ENCODE results near the gene ISCU. TPM values are rescaled to one million over a fixed set of nuclear protein-coding genes. Genes with fewer than 3 reads are reported as not detected.

ISCU gene
- total RNA-seq, 4 donors from 2014 or later = 207 to 257 (median 242) TPM

DNA sequence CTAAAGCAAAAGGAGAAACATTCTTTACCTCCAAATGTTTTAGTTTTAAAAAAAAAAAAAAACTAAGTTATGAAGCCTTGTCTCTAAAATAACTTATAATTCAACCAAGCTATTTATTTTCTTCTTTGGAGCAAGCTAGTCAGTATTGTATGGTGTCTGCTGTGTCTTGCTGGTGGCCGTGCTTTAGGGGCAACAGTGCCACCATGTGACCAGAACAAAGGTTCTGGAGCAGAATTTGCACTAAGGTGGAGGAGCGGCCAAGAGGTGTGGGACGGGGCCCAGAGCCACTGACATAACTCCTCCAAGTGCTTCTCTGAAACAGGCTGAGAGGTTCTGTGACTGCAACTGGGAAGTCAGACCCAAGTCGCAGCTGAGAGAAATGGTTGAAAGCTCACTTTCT lies 42.8 kb upstream of the ISCU start:
- intact Hi-C loops (cut with DNase I) = no loop called here

DNA sequence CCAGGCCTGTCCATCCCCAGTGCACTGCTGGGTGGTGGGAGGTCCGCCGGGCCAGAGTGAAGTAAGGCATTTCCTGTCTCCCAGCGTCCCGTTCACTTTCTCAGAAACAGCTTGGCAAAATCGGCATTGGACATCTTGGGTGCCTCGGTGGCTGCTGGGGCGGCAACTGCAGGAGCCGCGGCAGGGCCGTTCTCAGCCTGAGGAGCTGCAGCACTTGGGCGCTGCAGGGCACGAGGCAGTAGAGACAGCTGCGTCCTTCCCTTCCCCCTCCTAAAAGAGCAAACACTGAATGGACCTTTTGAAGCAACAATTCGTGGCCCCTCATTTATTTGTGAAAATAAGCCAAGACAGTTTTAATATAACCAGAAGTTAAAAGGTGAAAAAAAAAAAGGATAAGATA lies 39.0 kb upstream of the ISCU start:
- Histone ChIP-seq H3K4me3 (no peak overlapping the region), H3K4me1 (peaks cover 0 to 3% (median 0%) of the 10 kb centered on the region in 4 donors), H3K9me3 (no peaks in the 10 kb centered on the region), H3K27ac (replicated peaks in 1 of 4) (no peak overlapping the region), H3K36me3 (peaks cover 86 to 100% (median 98%) of the 10 kb centered on the region in 4 donors), H3K27me3 (no peaks in the 10 kb centered on the region)
- intact Hi-C loops (cut with DNase I) = no loop called here
- no peak for DNase-seq (ENCODE audit: extremely low spot score)
- 85% methylated on average over 14 of the region's 14 CpGs for WGBS
- TF ChIP-seq EP300 (IDR thresholded peaks at IDR 0.05) = no peak

More for the DNA sequence above, 42.8 kb upstream of the ISCU start:
- Histone ChIP-seq H3K4me3 (no peak overlapping the region), H3K27me3 (no peaks in the 10 kb centered on the region), H3K36me3 (peaks cover 52 to 81% (median 73%) of the 10 kb centered on the region in 4 donors), H3K4me1 (peaks cover 9 to 23% (median 15%) of the 10 kb centered on the region in 4 donors), H3K27ac (replicated peaks in 1 of 4) (no peak overlapping the region), H3K9me3 (no peaks in the 10 kb centered on the region)
- no peak for DNase-seq (ENCODE audit: extremely low spot score)
- TF ChIP-seq EP300 (IDR thresholded peaks at IDR 0.05) (no peak), POLR2AphosphoS5 (IDR thresholded peaks at IDR 0.05) (no peak), POLR2A (IDR thresholded peaks at IDR 0.05; ENCODE audit: low read depth) (no peak)
- TF ChIP-seq, protein P1, sequence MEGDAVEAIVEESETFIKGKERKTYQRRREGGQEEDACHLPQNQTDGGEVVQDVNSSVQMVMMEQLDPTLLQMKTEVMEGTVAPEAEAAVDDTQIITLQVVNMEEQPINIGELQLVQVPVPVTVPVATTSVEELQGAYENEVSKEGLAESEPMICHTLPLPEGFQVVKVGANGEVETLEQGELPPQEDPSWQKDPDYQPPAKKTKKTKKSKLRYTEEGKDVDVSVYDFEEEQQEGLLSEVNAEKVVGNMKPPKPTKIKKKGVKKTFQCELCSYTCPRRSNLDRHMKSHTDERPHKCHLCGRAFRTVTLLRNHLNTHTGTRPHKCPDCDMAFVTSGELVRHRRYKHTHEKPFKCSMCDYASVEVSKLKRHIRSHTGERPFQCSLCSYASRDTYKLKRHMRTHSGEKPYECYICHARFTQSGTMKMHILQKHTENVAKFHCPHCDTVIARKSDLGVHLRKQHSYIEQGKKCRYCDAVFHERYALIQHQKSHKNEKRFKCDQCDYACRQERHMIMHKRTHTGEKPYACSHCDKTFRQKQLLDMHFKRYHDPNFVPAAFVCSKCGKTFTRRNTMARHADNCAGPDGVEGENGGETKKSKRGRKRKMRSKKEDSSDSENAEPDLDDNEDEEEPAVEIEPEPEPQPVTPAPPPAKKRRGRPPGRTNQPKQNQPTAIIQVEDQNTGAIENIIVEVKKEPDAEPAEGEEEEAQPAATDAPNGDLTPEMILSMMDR (IDR thresholded peaks at IDR 0.05) = no peak
- 58% methylated on average over 4 of the region's 4 CpGs for WGBS

DNA sequence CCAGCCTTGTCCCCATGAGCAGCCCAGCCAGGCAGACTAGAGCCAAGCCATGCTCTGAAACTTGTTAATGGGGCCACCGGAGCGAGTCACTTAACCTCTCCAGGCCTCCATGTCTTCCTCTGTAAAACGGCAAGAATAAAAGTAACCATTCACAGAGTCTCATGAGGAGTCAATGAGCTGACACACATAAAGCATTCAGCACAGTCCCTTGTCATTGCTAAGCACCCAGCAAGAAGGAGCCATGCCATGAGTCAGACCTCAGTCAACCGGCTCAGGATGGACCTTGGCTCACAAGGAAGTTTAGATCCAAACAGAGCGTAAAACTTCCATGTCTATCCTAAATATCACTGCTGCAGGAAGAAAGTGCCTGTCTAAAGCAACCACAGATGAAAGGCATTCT lies 36.7 kb upstream of the ISCU start:
- Histone ChIP-seq H3K27me3 (no peaks in the 10 kb centered on the region), H3K36me3 (peaks cover 91 to 100% (median 99%) of the 10 kb centered on the region in 4 donors), H3K4me1 (no peaks in the 10 kb centered on the region), H3K27ac (replicated peaks in 1 of 4) (no peak overlapping the region), H3K9me3 (no peaks in the 10 kb centered on the region), H3K4me3 (no peak overlapping the region)
- WGBS = 93% methylated on average over 5 of the region's 5 CpGs
- intact Hi-C loops (cut with DNase I) = no loop called here
- no peak for DNase-seq (ENCODE audit: extremely low spot score)
- no peak for TF ChIP-seq EP300 (IDR thresholded peaks at IDR 0.05)
- no peak for TF ChIP-seq POLR2A (IDR thresholded peaks at IDR 0.05; ENCODE audit: low read depth)
- TF ChIP-seq, protein P1 (IDR thresholded peaks at IDR 0.05) = no peak
- no peak for TF ChIP-seq POLR2AphosphoS5 (IDR thresholded peaks at IDR 0.05)

DNA sequence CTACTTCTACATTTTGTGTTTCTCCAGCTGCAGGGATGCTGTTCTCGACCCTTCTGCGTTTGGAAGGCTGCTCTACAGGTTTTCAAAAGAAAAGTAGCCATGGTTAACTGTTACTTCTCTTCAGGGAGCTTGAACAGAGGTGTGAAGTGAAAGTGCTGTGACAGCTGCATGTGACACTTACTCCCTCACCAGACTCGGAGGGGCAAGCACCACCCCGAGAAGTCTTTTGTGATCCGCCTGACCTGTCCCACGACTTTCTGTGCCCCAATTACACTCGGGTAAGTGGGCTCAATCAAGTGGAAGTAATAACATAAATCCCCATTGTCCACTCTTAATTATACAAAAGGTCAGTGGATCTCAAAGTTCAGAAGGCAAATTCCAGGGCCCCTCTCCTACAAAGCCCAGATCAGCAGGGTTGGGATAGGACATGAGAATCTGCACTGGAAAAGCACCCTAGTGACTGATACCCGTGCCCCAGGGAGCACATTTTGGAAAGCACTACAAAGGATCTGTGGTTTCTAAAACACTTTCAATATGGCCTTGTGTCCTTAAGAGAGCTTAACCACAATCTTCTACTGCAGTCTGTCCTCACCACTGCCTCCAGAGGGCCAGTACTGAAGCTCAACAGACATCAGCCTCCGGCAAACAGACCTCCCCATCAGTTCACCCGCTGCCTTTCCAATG lies 35.8 kb upstream of the ISCU start:
- 71% methylated on average over 9 of the region's 10 CpGs for WGBS
- H3K36me3 ChIP-seq = peaks cover 93 to 100% (median 99%) of the 10 kb centered on the region in 4 donors

DNA sequence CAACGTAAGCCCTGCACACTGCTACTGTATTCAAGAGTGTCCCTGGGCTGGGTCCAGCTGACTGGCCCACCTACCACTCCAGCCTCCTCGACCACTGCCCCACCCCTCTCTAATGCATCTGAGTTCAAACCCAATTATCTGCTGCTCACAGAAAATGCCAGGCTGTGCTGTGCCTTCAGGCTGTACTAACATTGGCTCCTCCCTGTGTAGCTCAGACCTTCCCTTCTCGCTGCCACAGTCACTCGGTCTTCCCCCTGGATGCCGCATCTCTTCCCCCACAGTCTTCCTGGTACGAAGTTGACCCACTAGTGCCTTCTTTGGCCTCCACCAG lies 35.3 kb upstream of the ISCU start:
- no peaks in the 10 kb centered on the region for H3K9me3 ChIP-seq
- no peaks in the 10 kb centered on the region for H3K4me1 ChIP-seq
- DNase-seq (ENCODE audit: extremely low spot score) = no peak
- intact Hi-C loops (cut with DNase I) = no loop called here
- no peak overlapping the region for H3K27ac ChIP-seq (replicated peaks in 1 of 4)
- TF ChIP-seq, protein P1 (IDR thresholded peaks at IDR 0.05) = no peak
- TF ChIP-seq POLR2AphosphoS5 (IDR thresholded peaks at IDR 0.05) = no peak
- TF ChIP-seq EP300 (IDR thresholded peaks at IDR 0.05) = no peak
- no peak for TF ChIP-seq POLR2A (IDR thresholded peaks at IDR 0.05; ENCODE audit: low read depth)
- no peak overlapping the region for H3K4me3 ChIP-seq
- WGBS = 89% methylated on average over 6 of the region's 6 CpGs
- no peaks in the 10 kb centered on the region for H3K27me3 ChIP-seq
- H3K36me3 ChIP-seq = peaks cover 93 to 100% (median 99%) of the 10 kb centered on the region in 4 donors

More for the DNA sequence above, 35.8 kb upstream of the ISCU start:
- no peak overlapping the region for H3K27ac ChIP-seq (replicated peaks in 1 of 4)
- H3K4me3 ChIP-seq = no peak overlapping the region
- no peaks in the 10 kb centered on the region for H3K9me3 ChIP-seq
- no peaks in the 10 kb centered on the region for H3K27me3 ChIP-seq
- intact Hi-C loops (cut with DNase I) = no loop called here
- H3K4me1 ChIP-seq = no peaks in the 10 kb centered on the region
- no peak for DNase-seq (ENCODE audit: extremely low spot score)
- TF ChIP-seq, protein P1 (IDR thresholded peaks at IDR 0.05) = no peak
- TF ChIP-seq POLR2AphosphoS5 (IDR thresholded peaks at IDR 0.05) = no peak
- no peak for TF ChIP-seq EP300 (IDR thresholded peaks at IDR 0.05)
- TF ChIP-seq POLR2A (IDR thresholded peaks at IDR 0.05; ENCODE audit: low read depth) = no peak

Data from esophagus muscularis mucosa (tissue), 4 donors.